DOHH2 (cell line): Measurements from ENCODE around the gene BAD.

Source experiments
- CTCF ChIP-seq: fragments of 200-600 bp; sonication (generic); IDR thresholded peaks from one replicate; pipeline ENCODE4 v1.5.1; 2014; ENCODE audit warnings: antibody characterized with exemption, mild to moderate bottlenecking, low read depth, low read length; ENCODE audit not compliant: poor library complexity, severe bottlenecking
- EZH2phosphoT487 ChIP-seq: fragments of 200-600 bp; sonication (generic); IDR thresholded peaks from 2 replicates; pipeline ENCODE4 v1.6.1; 2017; ENCODE audit warnings: borderline replicate concordance, mild to moderate bottlenecking, antibody characterized with exemption, low read length, moderate library complexity, mixed read lengths

GRCh38 chr11:64327993-64328392, 43.5 kb upstream of the BAD start:
- TF ChIP-seq CTCF (no peak), EZH2phosphoT487 (no peak)
